OCI-LY1 (cell line): Measurements from ENCODE around the gene OPN4.

ENCODE experiments used
- CTCF ChIP-seq: fragments of 200-600 bp; sonication (generic), shearing (Covaris generic); IDR thresholded peaks from 2 replicates; pipeline ENCODE4 v1.5.1; 2017; ENCODE audit warnings: mild to moderate bottlenecking, antibody characterized with exemption, low read length, moderate library complexity, mixed read lengths
- EZH2 ChIP-seq: fragments of 200-600 bp; sonication (generic), shearing (Covaris generic); IDR thresholded peaks from 2 replicates; pipeline ENCODE4 v1.8.0; 2017; ENCODE audit warnings: borderline replicate concordance, mixed run types, mild to moderate bottlenecking, antibody characterized with exemption, low read length, moderate library complexity, mixed read lengths

- no peak for TF ChIP-seq CTCF
- TF ChIP-seq EZH2: no peak
These were observed 17.1 kb downstream of the OPN4 start for GRCh38 chr10:86671419-86671818.
